CD4-positive, alpha-beta memory T cell (primary cell): ENCODE measurements around the gene CAPN10. TPM values are rescaled to one million over a fixed set of nuclear protein-coding genes. Genes with fewer than 3 reads are reported as not detected.

Experiments used
- CTCF ChIA-PET: fragments of 350-600 bp; sonication (Branson Sonifier 250); formaldehyde crosslinking; loops from one replicate; lab custom pipeline; 2021; ENCODE audit warnings: inconsistent platforms; ENCODE audit not compliant: partially characterized antibody; lab: Charles Lee
- POLR2A ChIA-PET: fragments of 350-600 bp; sonication (Branson Sonifier 250); formaldehyde crosslinking; loops from one replicate; lab custom pipeline; 2021; ENCODE audit not compliant: partially characterized antibody; lab: Charles Lee
- DNase-seq, 5 donors: peaks; one replicate each; pipeline versions ENCODE4 v3.0.0 to v3.0.0-alpha.2; 2020 to 2022; ENCODE audit warnings: mixed read lengths in 1 of 5
- H3K27ac ChIP-seq: one replicate; pipeline ENCODE4 v1.7.0; 2013; ENCODE audit warnings: low read depth, low read length
- H3K27me3 ChIP-seq: 2 replicates; pipeline ENCODE4 v1.7.0; 2013; ENCODE audit warnings: mild to moderate bottlenecking, low read length, moderate library complexity; ENCODE audit not compliant: insufficient read depth
- H3K36me3 ChIP-seq: 2 replicates; pipeline ENCODE4 v1.7.0; 2013; ENCODE audit warnings: mild to moderate bottlenecking, low read length, moderate library complexity; ENCODE audit not compliant: insufficient read depth
- H3K4me1 ChIP-seq: 2 replicates; pipeline ENCODE4 v1.7.0; 2013; ENCODE audit warnings: mild to moderate bottlenecking, low read length, moderate library complexity; ENCODE audit not compliant: insufficient read depth
- H3K4me3 ChIP-seq, 2 donors: one replicate each; pipeline ENCODE4 v1.7.0; 2013; ENCODE audit warnings: low read length in 2 of 2, mild to moderate bottlenecking in 1 of 2
- H3K9me3 ChIP-seq, 2 donors: one replicate each; pipeline ENCODE4 v1.7.0; 2013; ENCODE audit warnings: low read length in 2 of 2, control low read depth in 1 of 2; ENCODE audit not compliant: control insufficient read depth in 1 of 2
- H3K27ac Mint-ChIP-seq, 7 donors: one replicate each; pipeline ENCODE4 v1.8.0; 2020 to 2021; ENCODE audit warnings: mixed read lengths in 7 of 7, mild to moderate bottlenecking in 6 of 7, inconsistent platforms in 3 of 7, moderate library complexity in 3 of 7
- H3K27me3 Mint-ChIP-seq, 2 donors: one replicate each; pipeline ENCODE4 v1.8.0; 2020 to 2021; ENCODE audit warnings: mixed read lengths in 2 of 2
- H3K36me3 Mint-ChIP-seq, 2 donors: one replicate each; pipeline ENCODE4 v1.8.0; 2020 to 2021; ENCODE audit warnings: mixed read lengths in 2 of 2, inconsistent platforms in 1 of 2, mild to moderate bottlenecking in 1 of 2
- H3K4me1 Mint-ChIP-seq, 4 donors: one replicate each; pipeline ENCODE4 v1.8.0; 2020 to 2021; ENCODE audit warnings: mixed read lengths in 4 of 4, mild to moderate bottlenecking in 1 of 4
- H3K4me3 Mint-ChIP-seq, 8 donors: one replicate each; pipeline ENCODE4 v1.8.0; 2020 to 2021; ENCODE audit warnings: mixed read lengths in 8 of 8, mild to moderate bottlenecking in 7 of 8, moderate library complexity in 6 of 8, inconsistent platforms in 3 of 8
- H3K9me3 Mint-ChIP-seq, 8 donors: one replicate each; pipeline ENCODE4 v1.8.0; 2020 to 2021; ENCODE audit warnings: mixed read lengths in 8 of 8, mild to moderate bottlenecking in 5 of 8, inconsistent platforms in 3 of 8, moderate library complexity in 1 of 8
- intact Hi-C: fragments of 100-400 bp; cut with micrococcal nuclease; formaldehyde crosslinking; loops from one replicate; pipeline ENCODE4 v1.15.1; 2023
- polyA plus RNA-seq, 2 donors: library from polyadenylated mRNA; unstranded; fragments of 300-500 nt; fragmentation: Illumina TruSeq; gene quantifications; one replicate each; pipeline ENCODE4 v1.2.3, GENCODE V29; 2021
- total RNA-seq, 2 experiments: library from RNA; stranded (reverse); gene quantifications; one replicate each; pipeline ENCODE4 v1.2.3, GENCODE V29; 2021

Gene CAPN10
- total and polyA plus RNA-seq, 4 experiments from 2014 or later, result 9.9 to 83.0 (median 49.7) TPM

GRCh38 chr2:240581811-240582210 lies 4.7 kb upstream of the CAPN10 start:
- intact Hi-C loops, result no loop called here
- Mint-ChIP-seq H3K9me3 (peaks cover 0 to 2% (median 0%) of the 10 kb centered on the region in 8 donors), H3K27ac (peak overlapping the region in 4 of 7 donors; percentile 52 to 75 (median 58)), H3K4me1 (peaks cover 19 to 61% (median 42%) of the 10 kb centered on the region in 4 donors), H3K27me3 (no peaks in the 10 kb centered on the region), H3K4me3 (no peak overlapping the region), H3K36me3 (peaks cover 20 to 24% of the 10 kb centered on the region in 2 donors)
- peaks cover 44% of the 10 kb centered on the region for H3K4me1 ChIP-seq
- H3K27ac ChIP-seq, result no peak overlapping the region
- POLR2A ChIA-PET, result interaction anchor here (7.0 kb wide), 1 partner anchor 16 kb away, joined by 131 read pairs; no protein-coding TSS in a partner anchor
- peaks cover 22% of the 10 kb centered on the region for H3K36me3 ChIP-seq
- no peak for DNase-seq
- no peak overlapping the region for H3K4me3 ChIP-seq
- H3K27me3 ChIP-seq, result no peaks in the 10 kb centered on the region
- no peaks in the 10 kb centered on the region for H3K9me3 ChIP-seq
- CTCF ChIA-PET, result interaction anchor here (1.0 to 1.6 kb wide), 3 partner anchors 15 to 68 kb away, joined by 3 to 6 read pairs (median 5); no protein-coding TSS in a partner anchor

GRCh38 chr2:240582781-240583180 lies 3.8 kb upstream of the CAPN10 start:
- ChIA-PET POLR2A (interaction anchor here (7.7 kb wide), 1 partner anchor 15 kb away, joined by 461 read pairs; the partner anchor contains the start of genes DUSP28 and RNPEPL1), CTCF (interaction anchor here (1.0 to 1.6 kb wide), 3 partner anchors 16 to 69 kb away, joined by 3 to 6 read pairs (median 5); no protein-coding TSS in a partner anchor)
- H3K9me3 Mint-ChIP-seq, result peaks cover 0 to 2% (median 0%) of the 10 kb centered on the region in 8 donors
- no peak overlapping the region for H3K4me3 ChIP-seq
- H3K4me1 Mint-ChIP-seq, result peaks cover 23 to 70% (median 51%) of the 10 kb centered on the region in 4 donors
- H3K27ac Mint-ChIP-seq, result peak overlapping the region in 2 of 7 donors; percentile 7 to 76
- DNase-seq, result no peak
- H3K9me3 ChIP-seq, result no peaks in the 10 kb centered on the region
- H3K27me3 Mint-ChIP-seq, result no peaks in the 10 kb centered on the region
- peaks cover 50% of the 10 kb centered on the region for H3K4me1 ChIP-seq
- peaks cover 13% of the 10 kb centered on the region for H3K36me3 ChIP-seq
- intact Hi-C loops, result no loop called here
- H3K27ac ChIP-seq, result no peak overlapping the region
- H3K27me3 ChIP-seq, result no peaks in the 10 kb centered on the region
- H3K4me3 Mint-ChIP-seq, result no peak overlapping the region
- peaks cover 20 to 30% of the 10 kb centered on the region in 2 donors for H3K36me3 Mint-ChIP-seq

GRCh38 chr2:240583774-240584173 lies 2.8 kb upstream of the CAPN10 start:
- H3K36me3 Mint-ChIP-seq, result peaks cover 24 to 37% of the 10 kb centered on the region in 2 donors
- peaks cover 0 to 2% (median 0%) of the 10 kb centered on the region in 8 donors for H3K9me3 Mint-ChIP-seq
- CTCF ChIA-PET, result interaction anchor here (1.5 to 4.2 kb wide), 2 partner anchors 23 to 70 kb away, joined by 4 to 46 read pairs; partner anchors contain the start of gene DUSP28
- peak in 1 of 5 donors; percentile 22 for DNase-seq
- Histone ChIP-seq H3K36me3 (peaks cover 3% of the 10 kb centered on the region), H3K27ac (no peak overlapping the region), H3K4me3 (no peak overlapping the region), H3K4me1 (peaks cover 56% of the 10 kb centered on the region), H3K9me3 (no peaks in the 10 kb centered on the region), H3K27me3 (no peaks in the 10 kb centered on the region)
- intact Hi-C loops, result no loop called here
- POLR2A ChIA-PET, result interaction anchor here (7.7 kb wide), 1 partner anchor 16 kb away, joined by 461 read pairs; the partner anchor contains the start of genes DUSP28 and RNPEPL1
- peak overlapping the region in 2 of 7 donors; percentile 7 to 36 for H3K27ac Mint-ChIP-seq
- H3K4me1 Mint-ChIP-seq, result peaks cover 33 to 74% (median 58%) of the 10 kb centered on the region in 4 donors
- H3K4me3 Mint-ChIP-seq, result no peak overlapping the region
- no peaks in the 10 kb centered on the region for H3K27me3 Mint-ChIP-seq

- POLR2A ChIA-PET, result interaction anchor here (5.1 to 7.7 kb wide), 2 partner anchors 16 to 39 kb away, joined by 69 to 461 read pairs; partner anchors contain the start of genes DUSP28, GPR35 and RNPEPL1
- H3K4me1 Mint-ChIP-seq, result peaks cover 31 to 72% (median 54%) of the 10 kb centered on the region in 4 donors
- Histone ChIP-seq H3K36me3 (peaks cover 7% of the 10 kb centered on the region), H3K27me3 (no peaks in the 10 kb centered on the region), H3K4me3 (no peak overlapping the region), H3K27ac (no peak overlapping the region), H3K9me3 (no peaks in the 10 kb centered on the region), H3K4me1 (peaks cover 54% of the 10 kb centered on the region)
- peak in 1 of 5 donors; percentile 35 for DNase-seq
- intact Hi-C loops, result no loop called here
- H3K4me3 Mint-ChIP-seq, result peak overlapping the region; percentile 46 to 97 (median 72)
- H3K27ac Mint-ChIP-seq, result peak overlapping the region in 4 of 7 donors; percentile 46 to 83 (median 70)
- no peaks in the 10 kb centered on the region for H3K27me3 Mint-ChIP-seq
- CTCF ChIA-PET, result interaction anchor here (1.5 to 5.3 kb wide), 4 partner anchors 18 to 70 kb away, joined by 4 to 61 read pairs (median 36); partner anchors contain the start of genes ANKMY1 and DUSP28
- H3K36me3 Mint-ChIP-seq, result peaks cover 29 to 39% of the 10 kb centered on the region in 2 donors
- H3K9me3 Mint-ChIP-seq, result peaks cover 0 to 2% (median 0%) of the 10 kb centered on the region in 8 donors
Observed at GRCh38 chr2:240584486-240585031, 2.0 kb upstream of the CAPN10 start.

- no peak for DNase-seq
- Mint-ChIP-seq H3K4me3 (peak overlapping the region; percentile 61 to 97 (median 92)), H3K36me3 (peaks cover 29 to 34% of the 10 kb centered on the region in 2 donors), H3K27me3 (no peaks in the 10 kb centered on the region), H3K9me3 (peaks cover 0 to 2% (median 0%) of the 10 kb centered on the region in 8 donors), H3K4me1 (peaks cover 26 to 66% (median 49%) of the 10 kb centered on the region in 4 donors), H3K27ac (peak overlapping the region in 6 of 7 donors; percentile 46 to 97 (median 75))
- Histone ChIP-seq H3K27ac (peak overlapping the region; percentile 80), H3K36me3 (peaks cover 12% of the 10 kb centered on the region), H3K27me3 (no peaks in the 10 kb centered on the region), H3K4me3 (peak overlapping the region in 1 of 2 donors; percentile 99), H3K9me3 (no peaks in the 10 kb centered on the region), H3K4me1 (peaks cover 48% of the 10 kb centered on the region)
- ChIA-PET POLR2A (interaction anchor here (1.4 to 7.7 kb wide), 6 partner anchors 16 to 730 kb away, joined by 4 to 461 read pairs (median 8); partner anchors contain the start of genes DUSP28, GPR35, HDLBP and RNPEPL1), CTCF (interaction anchor here (1.2 to 5.3 kb wide), 8 partner anchors 14 to 71 kb away, joined by 4 to 61 read pairs (median 9); partner anchors contain the start of genes ANKMY1, DUSP28 and GPR35)
- intact Hi-C loops, result no loop called here
Observed at GRCh38 chr2:240585101-240585500, 1.4 kb upstream of the CAPN10 start.

GRCh38 chr2:240585681-240586197 lies 795 bp upstream of the CAPN10 start:
- peaks cover 0 to 1% (median 0%) of the 10 kb centered on the region in 8 donors for H3K9me3 Mint-ChIP-seq
- H3K36me3 ChIP-seq, result peaks cover 13% of the 10 kb centered on the region
- no peaks in the 10 kb centered on the region for H3K27me3 ChIP-seq
- peaks cover 25 to 63% (median 44%) of the 10 kb centered on the region in 4 donors for H3K4me1 Mint-ChIP-seq
- peak overlapping the region; percentile 90 to 97 (median 94) for H3K4me3 Mint-ChIP-seq
- H3K27ac Mint-ChIP-seq, result peak overlapping the region; percentile 95 to 98 (median 96)
- DNase-seq, result peak in 1 of 5 donors; percentile 38
- no peaks in the 10 kb centered on the region for H3K27me3 Mint-ChIP-seq
- peak overlapping the region; percentile 63 to 99 for H3K4me3 ChIP-seq
- peaks cover 42% of the 10 kb centered on the region for H3K4me1 ChIP-seq
- H3K9me3 ChIP-seq, result no peaks in the 10 kb centered on the region
- POLR2A ChIA-PET, result interaction anchor here (0.9 to 7.7 kb wide), 14 partner anchors 9 to 729 kb away, joined by 3 to 461 read pairs (median 4); partner anchors contain the start of genes DUSP28, GPR35, HDLBP and MTERF4
- CTCF ChIA-PET, result interaction anchor here (0.7 to 5.3 kb wide), 10 partner anchors 8 to 254 kb away, joined by 3 to 61 read pairs (median 6); partner anchors contain the start of genes ANKMY1 and GPR35
- H3K36me3 Mint-ChIP-seq, result peaks cover 25 to 33% of the 10 kb centered on the region in 2 donors
- intact Hi-C loops, result loop anchor here (1.0 to 2.0 kb wide), 4 partner anchors 19 to 71 kb away; no protein-coding TSS in a partner anchor
- H3K27ac ChIP-seq, result peak overlapping the region; percentile 80
